DMS153 treated with DMSO at 0.1 percent for 48 hours (cell line): Measurements from ENCODE around the gene NHLRC3.
"Not testable (repeated sequence)": the region's sequence is repeated elsewhere in the genome, so short reads cannot be mapped to it uniquely, and the experiment has no call there.

Source experiments
- DNase-seq: peaks from one replicate; lab custom pipeline; 2025; ENCODE audit not compliant: unreplicated experiment; lab: John Stamatoyannopoulos, UW

Gene NHLRC3, protein sequence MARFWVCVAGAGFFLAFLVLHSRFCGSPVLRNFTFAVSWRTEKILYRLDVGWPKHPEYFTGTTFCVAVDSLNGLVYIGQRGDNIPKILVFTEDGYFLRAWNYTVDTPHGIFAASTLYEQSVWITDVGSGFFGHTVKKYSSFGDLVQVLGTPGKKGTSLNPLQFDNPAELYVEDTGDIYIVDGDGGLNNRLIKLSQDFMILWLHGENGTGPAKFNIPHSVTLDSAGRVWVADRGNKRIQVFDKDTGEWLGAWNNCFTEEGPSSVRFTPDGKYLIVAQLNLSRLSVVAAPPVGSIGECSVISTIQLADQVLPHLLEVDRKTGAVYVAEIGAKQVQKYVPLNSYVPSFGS

DNA sequence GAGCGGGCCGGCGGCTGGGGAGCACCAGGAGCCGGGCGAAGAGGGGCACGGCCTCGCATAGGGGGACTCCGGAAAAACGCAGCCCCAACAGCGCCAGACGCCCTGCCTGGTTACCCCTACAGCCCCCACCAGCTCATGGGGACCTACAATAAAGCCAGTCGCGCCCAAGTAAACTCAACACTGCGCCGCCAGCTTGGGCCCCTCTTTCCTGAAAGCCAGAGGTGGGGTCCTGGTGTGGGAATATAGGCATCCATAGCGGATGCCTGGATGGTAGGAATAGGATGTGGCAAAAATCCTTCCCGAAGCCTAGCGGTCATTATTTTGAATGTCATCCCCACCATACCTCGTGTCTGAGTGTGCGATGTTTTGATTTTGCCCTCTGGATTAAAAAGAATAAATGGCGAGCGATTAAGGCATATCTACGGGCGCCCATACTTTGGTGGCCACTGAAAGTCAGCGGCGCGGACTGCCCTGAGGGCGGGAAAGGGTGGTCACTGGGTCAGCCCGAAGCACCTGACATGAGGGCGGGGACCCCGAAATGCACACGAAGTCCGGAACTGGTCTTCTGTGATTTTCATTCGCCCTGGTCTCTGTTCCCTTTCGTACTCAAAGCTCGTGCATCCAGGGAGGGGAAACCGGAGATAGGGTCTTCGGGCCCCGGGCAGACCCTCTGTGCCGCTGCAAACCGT, at the start of gene NHLRC3, which contains the start of gene PROSER1:
Gene NHLRC3, plus strand, starts transcription at position 577 of the 689 bp plus-strand sequence. CDS start 184 bp downstream, outside the sequence.
Gene PROSER1, minus strand, starts transcription at position 210 of the 689 bp plus-strand sequence. CDS start 847 bp downstream, outside the sequence.
- peak; percentile 93 for DNase-seq

DNA sequence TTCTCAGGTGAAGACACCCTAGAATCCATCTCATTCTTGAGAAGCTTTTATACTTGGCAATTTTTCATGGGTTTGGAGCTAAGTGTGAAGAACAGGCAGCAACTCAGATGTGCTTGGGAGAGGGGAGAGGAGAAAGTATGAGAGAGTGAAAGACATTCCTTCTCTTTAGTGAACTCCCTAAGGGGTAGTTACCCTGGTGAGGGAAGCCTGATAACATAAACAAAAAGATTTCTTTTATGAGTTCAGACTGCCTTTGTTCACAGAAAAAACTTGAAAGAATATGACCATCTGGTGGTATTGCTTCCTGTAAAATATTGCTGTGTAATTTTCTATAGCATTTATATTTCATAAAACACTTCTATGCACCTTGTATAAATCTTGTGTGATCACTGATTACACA, 47.6 kb upstream of the NHLRC3 start, which contains the start of gene STOML3:
Gene STOML3, minus strand, starts transcription at position 139 of the 400 bp plus-strand sequence. Its CDS starts 110 bp downstream, at position 29.
- no peak for DNase-seq

DNA sequence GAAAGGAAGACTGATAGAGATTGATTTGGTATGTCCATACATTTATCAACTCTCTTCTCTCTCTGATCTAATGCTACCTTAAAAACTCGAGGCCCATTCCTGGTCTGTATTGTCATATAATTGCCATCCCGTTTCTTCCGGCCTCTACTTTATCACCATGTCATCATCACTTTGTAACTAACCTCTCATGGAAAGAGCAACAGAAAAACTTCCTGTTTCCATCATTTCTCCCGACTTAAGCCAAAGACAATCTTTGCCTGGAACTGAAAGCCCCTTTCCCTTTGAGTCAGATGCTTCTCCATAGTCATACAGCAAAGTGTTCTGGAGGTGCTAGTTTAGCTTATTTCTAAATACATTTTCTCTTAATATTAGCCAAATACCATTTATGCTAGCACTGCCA, 44.9 kb upstream of the NHLRC3 start:
- DNase-seq = no peak

DNA sequence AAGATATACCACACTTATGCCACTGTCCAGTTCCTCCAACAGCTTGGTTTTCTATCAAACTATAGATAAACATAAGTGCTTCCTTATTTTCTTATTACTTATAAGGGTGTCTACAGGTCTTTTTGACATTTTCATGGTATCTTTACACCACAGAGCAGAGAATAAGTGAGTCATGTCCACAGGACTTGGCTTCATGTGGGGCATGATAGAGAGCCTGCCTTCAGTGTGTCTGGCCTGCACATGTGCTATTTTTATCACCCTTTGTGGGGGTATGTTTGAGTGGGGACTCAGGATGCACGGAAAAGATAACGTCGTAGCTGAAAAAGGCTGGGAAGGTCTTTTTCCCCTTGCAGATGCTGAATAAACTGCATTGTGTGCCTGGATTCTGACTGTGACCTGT, 39.5 kb upstream of the NHLRC3 start:
- no peak for DNase-seq

DNA sequence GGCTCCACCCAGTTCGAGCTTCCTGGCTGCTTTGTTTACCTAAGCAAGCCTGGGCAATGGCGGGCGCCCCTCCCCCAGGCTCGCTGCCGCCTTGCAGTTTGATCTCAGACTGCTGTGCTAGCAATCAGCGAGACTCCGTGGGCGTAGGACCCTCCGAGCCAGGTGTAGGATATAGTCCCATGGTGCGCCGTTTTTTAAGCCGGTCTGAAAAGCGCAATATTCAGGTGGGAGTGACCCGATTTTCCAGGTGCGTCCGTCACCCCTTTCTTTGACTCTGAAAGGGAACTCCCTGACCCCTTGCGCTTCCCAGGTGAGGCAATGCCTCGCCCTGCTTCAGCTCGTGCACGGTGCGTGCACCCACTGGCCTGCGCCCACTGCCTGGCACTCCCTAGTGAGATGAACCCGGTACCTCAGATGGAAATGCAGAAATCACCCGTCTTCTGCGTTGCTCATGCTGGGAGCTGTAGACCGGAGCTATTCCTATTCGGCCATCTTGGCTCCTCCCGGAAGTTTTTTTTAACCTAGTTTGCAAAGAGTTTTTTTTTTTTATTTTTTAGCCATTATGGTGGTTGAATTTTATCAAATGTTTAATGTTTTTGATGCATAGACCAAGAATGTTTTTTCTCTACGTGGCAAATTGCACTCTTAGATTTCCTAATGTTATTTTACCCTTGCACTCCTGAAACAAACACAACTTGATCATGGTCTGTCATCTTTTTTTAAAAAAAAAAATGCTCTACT, 31.7 kb upstream of the NHLRC3 start:
- DNase-seq = not testable (repeated sequence)

DNA sequence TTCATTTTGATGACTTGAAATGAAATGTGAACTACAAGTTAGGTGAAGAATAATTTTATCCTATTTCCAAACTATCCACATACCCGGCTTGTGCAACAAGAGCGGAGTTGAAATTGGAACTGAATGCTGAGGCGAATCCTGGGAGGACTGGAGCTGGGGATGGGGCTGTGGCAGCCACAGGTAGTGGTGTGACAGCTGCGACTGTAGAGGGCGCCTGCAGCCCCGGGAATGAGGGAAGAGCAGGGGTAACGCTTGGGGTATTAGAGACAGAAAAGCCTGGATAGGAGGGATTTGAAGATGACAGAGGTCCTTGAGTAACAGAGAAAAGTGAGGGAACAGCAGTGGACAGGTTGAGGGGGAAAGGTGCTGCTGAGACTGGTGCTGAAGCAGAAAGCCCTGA, 25.6 kb upstream of the NHLRC3 start:
- no peak for DNase-seq

DNA sequence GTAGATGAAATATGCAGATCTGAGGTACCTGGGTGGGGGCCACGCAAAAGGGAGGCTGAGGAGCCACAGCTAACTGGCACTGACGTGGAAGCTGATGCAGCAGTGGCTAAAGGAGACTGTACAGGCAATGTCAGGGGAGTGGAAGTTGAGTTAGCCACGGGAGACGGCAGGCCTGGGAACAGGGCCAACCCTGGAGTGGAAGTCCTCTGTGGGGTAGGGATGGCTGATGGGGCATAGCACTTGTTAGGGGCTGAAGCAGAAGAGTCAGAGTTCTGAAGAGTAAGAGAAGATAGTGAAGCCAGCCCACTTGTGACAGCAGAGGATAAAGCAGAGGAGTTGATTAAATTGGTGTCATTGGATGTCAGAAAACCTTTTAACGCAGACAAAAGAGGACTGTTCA, 24.8 kb upstream of the NHLRC3 start:
- DNase-seq = no peak

DNA sequence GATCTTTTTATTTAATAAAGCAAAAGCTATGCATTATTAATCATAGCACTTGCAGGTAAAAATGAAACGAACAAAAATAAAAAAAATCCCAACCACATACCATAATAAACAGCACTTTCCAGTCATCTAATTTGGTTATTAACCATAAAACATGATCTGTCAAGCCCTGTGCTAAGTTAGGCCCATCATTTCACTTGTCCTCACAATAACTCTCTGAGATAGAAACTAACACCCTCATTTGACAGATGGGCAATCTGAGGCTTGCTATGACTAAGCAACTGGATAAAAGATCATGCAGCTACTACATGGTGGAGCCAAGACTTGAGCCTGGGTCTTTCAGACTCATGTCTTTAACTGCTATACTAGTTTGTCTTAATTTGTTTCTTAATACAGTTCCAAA, 22.2 kb upstream of the NHLRC3 start:
- no peak for DNase-seq

DNA sequence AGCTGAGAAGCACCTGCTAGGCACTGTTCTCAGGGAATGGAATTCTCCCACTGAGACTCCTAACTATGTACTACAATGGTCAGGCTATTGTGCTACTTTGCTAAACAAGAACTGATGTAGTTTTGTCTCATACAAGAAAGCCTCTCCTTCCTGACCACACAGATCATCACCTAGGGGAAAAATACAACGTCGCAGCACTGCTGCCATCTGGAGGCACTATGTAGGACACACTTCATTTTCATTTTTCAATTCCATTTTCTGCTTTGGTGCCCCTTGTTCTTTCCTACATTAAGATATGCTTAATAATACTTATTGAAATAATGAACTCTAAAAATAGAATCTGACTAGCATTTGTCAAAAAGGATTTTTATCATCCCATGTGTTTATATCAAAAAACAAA, 21.5 kb upstream of the NHLRC3 start:
- no peak for DNase-seq

DNA sequence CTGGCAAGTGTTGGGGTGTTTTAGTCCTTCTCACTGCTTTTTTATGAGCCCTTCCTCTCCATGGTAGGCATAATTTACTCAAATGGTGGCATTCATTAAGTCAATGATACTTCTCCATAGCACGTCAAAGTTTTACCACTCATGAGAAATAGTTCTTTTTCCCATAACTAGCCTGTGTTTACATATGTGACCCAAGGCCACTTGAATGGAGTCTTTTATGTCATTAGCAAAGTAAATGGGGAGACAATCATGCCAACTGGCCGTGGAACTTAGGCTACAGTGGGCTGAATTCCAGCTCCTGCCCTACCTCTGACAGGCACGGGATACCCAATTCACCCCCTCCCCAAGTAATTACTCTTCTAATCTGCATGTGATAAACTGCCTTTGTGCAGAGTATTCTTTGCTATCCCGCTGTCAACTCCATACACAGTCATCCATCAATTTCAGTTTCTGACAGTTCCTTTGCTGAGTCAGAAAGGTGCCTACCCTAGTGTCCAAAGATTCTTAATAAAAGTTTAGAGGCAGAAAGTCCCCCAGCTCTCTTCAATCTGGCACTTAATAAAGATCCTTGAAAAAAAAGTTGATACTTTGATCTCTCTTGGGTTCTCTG, 17.3 kb upstream of the NHLRC3 start:
- no peak for DNase-seq

DNA sequence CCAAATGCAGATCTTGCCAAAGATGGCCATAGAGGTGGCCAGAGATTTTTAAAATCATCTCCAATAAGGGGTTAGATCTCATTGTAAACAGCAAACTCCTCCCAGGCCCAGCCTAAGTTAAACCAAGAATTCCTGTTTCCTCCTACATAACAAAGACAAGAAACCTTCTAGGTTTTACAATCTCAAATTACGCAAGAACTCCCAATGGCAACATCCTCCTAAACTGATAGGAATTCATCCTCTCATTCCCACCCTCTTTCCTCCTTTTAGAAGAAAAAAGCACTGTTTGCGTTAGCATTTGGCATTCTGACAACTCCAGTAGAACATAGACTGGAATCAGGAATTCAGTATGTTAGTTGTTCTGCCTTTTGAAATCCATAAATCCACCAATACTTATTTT, 14.9 kb upstream of the NHLRC3 start:
- no peak for DNase-seq

DNA sequence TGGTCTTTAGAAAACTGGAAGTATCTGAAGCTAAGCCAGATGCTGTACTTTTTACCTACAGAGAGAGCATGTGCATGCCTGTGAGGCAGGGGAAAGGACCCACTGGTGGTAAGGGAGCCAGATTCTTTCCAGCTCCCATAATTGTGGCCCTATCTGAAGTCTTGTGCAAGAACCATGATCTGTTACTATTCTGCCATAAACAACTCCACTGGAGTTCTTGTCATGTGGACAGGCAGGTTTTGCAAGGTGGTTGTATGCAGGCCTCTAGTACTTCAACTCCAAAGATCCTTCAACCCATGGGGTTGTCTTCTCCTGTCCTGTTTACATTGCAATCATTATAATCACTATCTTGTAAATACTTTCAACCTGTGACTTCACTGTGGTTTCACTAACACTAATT, 14.5 kb upstream of the NHLRC3 start:
- DNase-seq = no peak

DNA sequence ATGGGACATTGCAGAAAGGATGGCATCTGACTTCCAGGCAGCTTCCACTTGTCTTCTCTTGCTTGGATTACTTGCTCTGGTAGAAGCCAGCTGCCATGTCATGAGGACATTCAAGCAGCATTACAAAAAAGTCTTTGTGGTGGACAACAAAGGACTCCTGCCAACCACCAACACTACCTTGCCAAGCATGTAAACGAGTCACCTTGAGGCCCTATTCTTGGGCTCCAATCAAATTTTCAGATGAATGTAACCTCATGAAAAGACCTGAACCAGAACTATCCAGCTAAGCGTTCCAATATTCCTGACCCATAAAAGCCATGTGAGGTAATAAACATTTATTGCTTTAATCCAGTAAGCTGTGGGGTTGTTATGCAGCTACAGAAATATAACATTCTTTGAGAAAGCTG, 12.8 kb upstream of the NHLRC3 start:
- DNase-seq = no peak

DNA sequence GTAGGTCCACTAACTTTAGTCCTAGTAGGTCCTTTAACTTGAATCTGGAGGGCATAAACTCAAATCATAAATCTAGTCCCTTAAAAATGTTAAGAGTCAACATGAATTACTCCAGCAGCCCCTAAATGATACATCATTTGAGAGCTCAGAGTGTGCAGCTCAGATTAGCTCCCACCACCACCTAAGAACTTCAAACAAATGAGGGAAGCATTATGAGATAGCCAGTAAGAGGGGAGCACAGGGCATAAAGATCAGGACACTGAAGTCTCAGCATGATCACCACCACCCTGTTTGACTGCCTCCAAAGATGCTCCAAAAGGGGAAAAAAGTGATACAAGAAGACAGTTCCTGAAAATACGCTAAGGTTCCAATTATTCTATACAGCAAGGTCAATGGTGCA, 6.1 kb upstream of the NHLRC3 start:
- no peak for DNase-seq

DNA sequence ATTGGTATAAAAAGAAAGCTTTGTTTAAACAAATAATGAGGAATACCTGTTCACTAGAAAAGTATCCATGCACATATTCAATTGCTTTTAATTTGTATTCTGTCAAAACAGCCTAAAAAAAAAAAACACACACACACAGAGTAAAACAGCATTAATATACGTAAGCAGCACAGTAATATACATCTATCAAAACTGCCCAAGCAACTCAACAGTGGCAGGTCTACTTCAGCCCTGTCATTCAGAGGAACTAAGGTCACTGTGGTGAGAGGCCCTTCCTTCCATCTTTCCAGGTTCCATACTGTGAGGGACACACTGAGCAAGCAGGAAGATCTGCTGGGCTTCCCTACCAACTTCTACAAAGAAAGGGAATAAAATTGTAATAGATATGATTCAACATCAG, 4.2 kb upstream of the NHLRC3 start:
- no peak for DNase-seq

DNA sequence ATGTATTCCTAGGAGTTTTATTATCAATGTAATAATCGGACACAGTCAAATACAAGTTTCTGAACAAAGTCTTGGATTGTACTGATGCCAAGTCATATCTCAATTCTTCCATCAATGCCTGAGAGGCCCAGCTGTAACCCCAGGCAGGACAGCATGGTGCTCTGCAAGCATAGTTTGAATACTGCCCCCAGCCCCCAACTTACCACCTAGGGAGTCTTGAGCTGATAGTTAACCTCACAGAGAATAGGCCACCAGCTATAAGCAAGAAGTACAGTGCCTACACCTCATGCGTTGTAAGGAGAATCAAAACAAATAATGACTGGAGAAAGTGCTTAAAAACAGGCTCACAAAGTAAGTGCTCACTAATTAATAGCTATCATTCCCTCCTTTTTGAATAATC, 3.1 kb upstream of the NHLRC3 start:
- DNase-seq = no peak

DNA sequence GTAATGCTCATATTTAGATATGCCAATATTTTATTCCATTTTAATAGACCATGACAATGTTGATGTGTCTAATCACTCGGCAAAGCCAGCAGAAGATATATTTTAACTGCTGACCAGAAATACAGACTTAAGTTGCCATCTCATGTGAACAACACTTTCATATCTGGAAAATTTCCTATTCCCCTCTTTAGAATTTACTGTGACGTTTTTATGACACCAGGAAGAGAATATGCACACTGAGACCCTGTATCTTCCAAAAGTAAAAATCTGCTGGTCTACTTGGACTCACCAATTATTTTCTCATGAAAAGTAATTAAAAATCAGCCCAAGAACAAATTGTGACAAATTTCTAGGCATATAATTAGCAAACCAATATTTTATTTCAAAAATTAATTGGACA, 2.5 kb upstream of the NHLRC3 start:
- no peak for DNase-seq

DNA sequence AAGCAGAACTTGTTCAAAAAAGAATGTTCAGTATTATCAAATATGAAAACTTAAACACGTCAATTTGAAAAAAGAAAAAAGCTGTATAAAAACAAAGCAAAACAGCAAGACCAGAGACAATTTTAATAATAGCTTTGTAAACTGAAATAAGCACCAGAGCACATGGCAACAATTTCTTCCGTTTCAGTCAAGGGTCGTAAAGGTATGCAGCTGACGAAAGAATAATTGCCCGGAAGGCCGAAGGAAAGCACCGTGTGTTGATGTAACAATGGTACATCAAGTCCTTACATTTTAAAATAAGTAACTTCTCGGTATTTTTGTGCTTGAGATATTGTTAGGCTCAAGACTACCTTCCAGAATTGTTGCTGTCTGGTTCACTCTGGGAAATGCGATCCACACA, 2.0 kb upstream of the NHLRC3 start:
- no peak for DNase-seq

DNA sequence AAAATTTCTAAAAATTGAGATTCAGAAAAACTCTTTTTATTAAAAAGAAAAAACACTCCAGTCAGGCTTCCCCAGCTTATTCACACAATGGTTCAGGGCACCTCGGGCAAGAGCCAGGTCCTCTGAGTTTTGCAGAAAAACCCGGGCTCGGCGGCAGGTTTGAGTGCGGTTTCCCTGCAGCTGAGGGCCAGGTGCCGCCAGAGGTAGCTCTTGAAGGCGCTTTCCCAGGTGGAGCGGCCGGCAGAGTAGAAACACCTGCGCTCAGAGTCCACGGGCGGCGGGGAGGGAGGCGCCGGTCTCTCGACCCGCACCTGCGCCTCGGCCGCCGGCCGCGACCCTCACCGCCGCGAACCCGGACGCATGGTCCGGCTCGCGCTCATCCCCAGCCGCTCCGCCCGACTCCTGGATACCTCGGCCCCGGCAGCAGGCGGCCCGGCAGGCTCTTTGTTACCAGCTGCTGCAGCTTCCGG, 811 bp upstream of the NHLRC3 start:
- DNase-seq = peak; percentile 24

DNA sequence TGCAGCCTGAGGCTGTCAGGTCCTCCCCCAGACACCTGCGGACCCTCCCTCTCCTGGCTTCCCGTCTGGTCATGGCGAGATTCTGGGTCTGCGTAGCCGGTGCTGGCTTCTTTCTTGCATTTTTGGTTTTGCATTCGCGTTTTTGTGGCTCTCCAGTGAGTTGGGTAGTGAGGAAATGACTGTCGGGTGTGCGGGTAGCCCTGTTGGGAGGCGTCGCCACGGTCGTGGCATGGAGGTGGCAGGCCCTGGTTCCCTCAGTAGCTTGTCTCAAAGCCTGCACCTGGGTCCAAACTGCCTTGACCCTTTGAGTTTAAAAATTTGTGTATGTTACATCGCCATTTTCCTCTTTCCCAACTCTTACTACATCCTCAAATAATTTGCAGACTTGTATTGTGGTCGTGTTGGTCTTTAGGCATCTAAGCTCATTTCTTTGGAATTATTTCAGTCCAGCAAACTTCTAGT, 344 bp downstream of the NHLRC3 start:
- no peak for DNase-seq

DNA sequence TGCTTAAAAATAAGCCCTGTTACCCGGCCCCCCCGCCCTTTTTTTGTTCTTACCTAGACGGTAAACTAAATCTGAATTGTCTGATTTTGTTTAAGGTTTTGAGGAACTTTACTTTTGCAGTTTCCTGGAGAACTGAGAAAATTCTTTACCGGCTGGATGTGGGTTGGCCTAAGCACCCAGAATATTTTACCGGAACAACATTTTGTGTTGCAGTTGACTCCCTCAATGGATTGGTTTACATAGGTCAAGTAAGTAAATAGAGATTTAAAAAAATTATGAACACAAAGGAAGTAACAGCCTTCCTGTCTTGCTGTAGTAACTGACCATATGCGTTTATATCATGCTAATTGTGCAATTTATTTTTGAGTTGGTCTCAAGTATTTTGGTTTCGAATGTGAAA, 785 bp downstream of the NHLRC3 start:
- no peak for DNase-seq
